HEK293 (cell line): ENCODE measurements around the gene PRCP.

Source experiments
- ZIC2 ChIP-seq: fragments of 450-650 bp; formaldehyde crosslinking; IDR thresholded peaks from 2 replicates; pipeline ENCODE4 v1.5.1; 2016; ENCODE audit warnings: missing biosample characterization, missing genetic modification characterization
- ZNF311 ChIP-seq: fragments of 450-650 bp; formaldehyde crosslinking; IDR thresholded peaks from 2 replicates; pipeline ENCODE4 v1.5.1; 2017; ENCODE audit warnings: missing biosample characterization, missing genetic modification characterization, borderline replicate concordance
- ZNF624 ChIP-seq: fragments of 450-650 bp; formaldehyde crosslinking; IDR thresholded peaks from 2 replicates; pipeline ENCODE4 v1.5.1; 2017; ENCODE audit warnings: missing biosample characterization, missing genetic modification characterization
- ZNF830 ChIP-seq: fragments of 450-650 bp; IDR thresholded peaks from 2 replicates; pipeline ENCODE4 v1.5.0; 2018; ENCODE audit warnings: missing biosample characterization, missing genetic modification characterization, low read depth, mild to moderate bottlenecking, moderate library complexity

DNA sequence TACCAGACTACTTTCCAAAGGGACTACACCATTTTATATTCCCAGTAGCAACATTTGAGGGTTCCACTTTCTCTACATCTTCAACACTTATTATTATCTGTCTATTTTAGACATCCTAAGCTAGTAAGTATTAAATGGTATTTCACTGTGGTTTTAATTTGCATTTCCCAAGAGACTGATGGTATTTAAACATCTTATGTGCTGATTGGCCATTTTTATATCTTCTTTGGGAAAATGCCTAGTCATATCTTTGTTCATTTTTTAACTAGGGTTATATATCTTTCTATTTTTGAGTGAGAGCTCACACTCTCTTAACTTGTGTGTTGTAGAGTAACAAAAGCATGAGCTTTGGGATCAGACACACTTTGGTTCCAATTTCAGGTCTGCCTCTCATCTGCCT, 73.7 kb downstream of the PRCP start:
- TF ChIP-seq ZNF624 (tag by site-specific recombination) (no peak), ZNF311 (no peak), ZNF830 (tag by site-specific recombination) (no peak), ZIC2 (tag by site-specific recombination) (no peak)
